H9 (cell line): ENCODE data around the gene CC2D1A. TPM values are rescaled to one million over a fixed set of nuclear protein-coding genes. Genes with fewer than 3 reads are reported as not detected.
A peak's percentile ranks its signal among the peaks of the same experiment; 100 is the strongest.

Experiments
- DNase-seq: peaks from one replicate; pipeline ENCODE4 v3.0.0-alpha.2; 2017
- H2AFZ ChIP-seq: one replicate; pipeline ENCODE4 v1.6.1; 2013; ENCODE audit warnings: mild to moderate bottlenecking, low read length, control low read depth, moderate library complexity
- H2AK5ac ChIP-seq: 2 replicates; pipeline ENCODE4 v1.6.1; 2013; ENCODE audit warnings: low read length, control low read depth, mixed read lengths; ENCODE audit not compliant: insufficient read length
- H2BK120ac ChIP-seq: one replicate; pipeline ENCODE4 v1.6.1; 2013; ENCODE audit warnings: low read depth, mild to moderate bottlenecking, low read length, control low read depth, inconsistent platforms; ENCODE audit not compliant: poor library complexity, severe bottlenecking
- H2BK12ac ChIP-seq: 2 replicates; pipeline ENCODE4 v1.6.1; 2013; ENCODE audit warnings: low read length, control low read depth, mixed read lengths, low read depth; ENCODE audit not compliant: insufficient read length
- H2BK15ac ChIP-seq: 2 replicates; pipeline ENCODE4 v1.6.1; 2013; ENCODE audit warnings: low read depth, low read length, control low read depth
- H2BK20ac ChIP-seq: one replicate; pipeline ENCODE4 v1.6.1; 2013; ENCODE audit warnings: low read depth, mild to moderate bottlenecking, low read length, control low read depth, inconsistent platforms; ENCODE audit not compliant: poor library complexity, severe bottlenecking
- H2BK5ac ChIP-seq: 2 replicates; pipeline ENCODE4 v1.6.1; 2013; ENCODE audit warnings: low read length, control low read depth, mixed read lengths; ENCODE audit not compliant: insufficient read length
- H3K14ac ChIP-seq: 2 replicates; pipeline ENCODE4 v1.6.1; 2013; ENCODE audit warnings: low read length, control low read depth; ENCODE audit not compliant: insufficient read depth
- H3K18ac ChIP-seq: 2 replicates; pipeline ENCODE4 v1.6.1; 2013; ENCODE audit warnings: low read depth, mild to moderate bottlenecking, mixed read lengths, low read length, control low read depth; ENCODE audit not compliant: insufficient read length
- H3K23ac ChIP-seq: 2 replicates; pipeline ENCODE4 v1.6.1; 2013; ENCODE audit warnings: low read length, control low read depth, mixed read lengths, low read depth; ENCODE audit not compliant: insufficient read length
- H3K23me2 ChIP-seq: 2 replicates; pipeline ENCODE4 v1.6.1; 2013; ENCODE audit warnings: low read depth, mild to moderate bottlenecking, mixed read lengths, low read length, control low read depth; ENCODE audit not compliant: insufficient read length, poor library complexity, severe bottlenecking
- H3K27ac ChIP-seq: 2 replicates; pipeline ENCODE4 v1.5.1; 2013; ENCODE audit warnings: low read length, control low read depth, mixed read lengths, low read depth; ENCODE audit not compliant: insufficient read length
- H3K27me3 ChIP-seq: 2 replicates; pipeline ENCODE4 v1.6.1; 2013; ENCODE audit warnings: low read length, control low read depth, inconsistent platforms; ENCODE audit not compliant: insufficient read depth
- H3K4ac ChIP-seq: 2 replicates; pipeline ENCODE4 v1.6.1; 2013; ENCODE audit warnings: low read depth, mild to moderate bottlenecking, control low read depth, inconsistent platforms, low read length, moderate library complexity
- H3K4me1 ChIP-seq: 2 replicates; pipeline ENCODE4 v1.6.1; 2013; ENCODE audit warnings: low read length, control low read depth, inconsistent platforms; ENCODE audit not compliant: insufficient read depth
- H3K4me2 ChIP-seq: 2 replicates; pipeline ENCODE4 v1.6.1; 2013; ENCODE audit warnings: low read length, control low read depth, mixed read lengths; ENCODE audit not compliant: insufficient read length, insufficient read depth
- H3K56ac ChIP-seq: 2 replicates; pipeline ENCODE4 v1.6.1; 2013; ENCODE audit warnings: low read depth, mild to moderate bottlenecking, mixed read lengths, low read length, control low read depth; ENCODE audit not compliant: insufficient read length
- H3K79me1 ChIP-seq: 2 replicates; pipeline ENCODE4 v1.6.1; 2013; ENCODE audit warnings: low read depth, mild to moderate bottlenecking, moderate library complexity, low read length, control low read depth, inconsistent platforms; ENCODE audit not compliant: insufficient read depth, poor library complexity, severe bottlenecking
- H3K79me2 ChIP-seq: 2 replicates; pipeline ENCODE4 v1.6.1; 2013; ENCODE audit warnings: low read length, control low read depth, inconsistent platforms; ENCODE audit not compliant: insufficient read depth
- H3K9ac ChIP-seq: 2 replicates; pipeline ENCODE4 v1.6.1; 2013; ENCODE audit warnings: low read length, control low read depth, mixed read lengths; ENCODE audit not compliant: insufficient read length; ENCODE audit errors: extremely low read depth
- H3K9me3 ChIP-seq: one replicate; pipeline ENCODE4 v1.6.1; 2013; ENCODE audit warnings: low read depth, low read length, inconsistent platforms; ENCODE audit not compliant: control insufficient read depth
- H3T11ph ChIP-seq: one replicate; pipeline ENCODE4 v1.6.1; 2013; ENCODE audit warnings: mild to moderate bottlenecking, low read length, control low read depth, inconsistent platforms
- H4K20me1 ChIP-seq: one replicate; pipeline ENCODE4 v1.6.1; 2013; ENCODE audit not compliant: control insufficient read depth, insufficient read length, insufficient read depth
- H4K5ac ChIP-seq: 2 replicates; pipeline ENCODE4 v1.6.1; 2013; ENCODE audit warnings: low read depth, mild to moderate bottlenecking, mixed read lengths, low read length, control low read depth; ENCODE audit not compliant: insufficient read length
- H4K8ac ChIP-seq: replicated peaks from 2 replicates; pipeline ENCODE4 v1.6.1; 2013; ENCODE audit warnings: low read length, control low read depth, mixed read lengths, low read depth; ENCODE audit not compliant: insufficient read length
- H4K91ac ChIP-seq: 2 replicates; pipeline ENCODE4 v1.6.1; 2013; ENCODE audit warnings: low read depth, mild to moderate bottlenecking, moderate library complexity, mixed read lengths, low read length, control low read depth; ENCODE audit not compliant: insufficient read length
- H3K27ac Mint-ChIP-seq, 3 experiments: 2 replicates in 2 of 3; 3 replicates in 1 of 3; pipeline ENCODE4 v1.8.0; 2020 to 2021; ENCODE audit warnings: mixed read lengths in 3 of 3, mild to moderate bottlenecking in 1 of 3, moderate library complexity in 1 of 3
- H3K27me3 Mint-ChIP-seq: 2 replicates; pipeline ENCODE4 v1.8.0; 2021; ENCODE audit warnings: low read depth, mild to moderate bottlenecking, moderate library complexity, mixed read lengths
- H3K36me3 Mint-ChIP-seq, 3 experiments: 2 replicates in 2 of 3; 3 replicates in 1 of 3; pipeline ENCODE4 v1.8.0; 2020 to 2021; ENCODE audit warnings: low read depth in 3 of 3, mixed read lengths in 3 of 3; ENCODE audit not compliant: insufficient read depth in 1 of 3
- H3K4me1 Mint-ChIP-seq, 2 experiments: 2 replicates each; pipeline ENCODE4 v1.8.0; 2020; ENCODE audit warnings: mixed read lengths in 2 of 2
- H3K4me3 Mint-ChIP-seq, 2 experiments: 2 replicates in 1 of 2; 3 replicates in 1 of 2; pipeline ENCODE4 v1.8.0; 2020 to 2021; ENCODE audit warnings: mild to moderate bottlenecking in 2 of 2, mixed read lengths in 2 of 2, moderate library complexity in 1 of 2
- H3K9me3 Mint-ChIP-seq, 2 experiments: 2 replicates in 1 of 2; 3 replicates in 1 of 2; pipeline ENCODE4 v1.8.0; 2020; ENCODE audit warnings: mild to moderate bottlenecking in 2 of 2, mixed read lengths in 2 of 2, moderate library complexity in 1 of 2
- CTCF ChIP-seq: fragments of 200-600 bp; sonication (generic); conservative IDR thresholded peaks from 3 replicates; pipeline ENCODE4 v1.8.0; 2021; ENCODE audit warnings: antibody characterized with exemption, mild to moderate bottlenecking
- WGBS: extraction: QIAGEN DNeasy Blood & Tissue Kit; methylation state at CpG from one replicate; pipeline ENCODE4 v1.1.7; 2013; ENCODE audit warnings: missing lambda C conversion rate, low lambda C conversion rate, mixed read lengths; ENCODE audit not compliant: insufficient read length; ENCODE audit errors: extremely low coverage; 5-methylcytosine and 5-hydroxymethylcytosine counted together
- total RNA-seq: library from RNA; stranded (reverse); gene quantifications from 2 replicates; pipeline ENCODE4 v1.2.1, GENCODE V29; 2021

Gene CC2D1A
- total RNA-seq, 1 experiment from 2014 or later: 48.5 TPM

- H3K4me2 ChIP-seq: no peak overlapping the region
- H4K5ac ChIP-seq: no peak overlapping the region
- H3K18ac ChIP-seq: no peak overlapping the region
- H2BK120ac ChIP-seq: no peak overlapping the region
- H3K23ac ChIP-seq: no peak overlapping the region
- no peaks in the 10 kb centered on the region for H3K4me1 ChIP-seq
- no peak overlapping the region for H4K8ac ChIP-seq
- Mint-ChIP-seq H3K9me3 (no peaks in the 10 kb centered on the region), H3K27me3 (no peaks in the 10 kb centered on the region), H3K27ac (peak overlapping the region in 1 of 3 experiments; percentile 2; a peak in 1 of 7 replicates), H3K4me3 (no peak overlapping the region), H3K36me3 (peaks cover 14 to 54% (median 25%) of the 10 kb centered on the region in 3 experiments; a peak in 6 of 7 replicates), H3K4me1 (no peaks in the 10 kb centered on the region)
- H2BK15ac ChIP-seq: no peak overlapping the region
- no peak overlapping the region for H3K14ac ChIP-seq
- no CpG with 5 or more reads among the region's 22 CpGs for WGBS
- H3K23me2 ChIP-seq: no peaks in the 10 kb centered on the region
- H4K91ac ChIP-seq: no peak overlapping the region
- H2AK5ac ChIP-seq: no peak overlapping the region
- H4K20me1 ChIP-seq: no peaks in the 10 kb centered on the region
- H2AFZ ChIP-seq: no peak overlapping the region
- no peaks in the 10 kb centered on the region for H3K27me3 ChIP-seq
- no peak overlapping the region for H3K56ac ChIP-seq
- no peak overlapping the region for H3K9ac ChIP-seq
- no peaks in the 10 kb centered on the region for H3K79me2 ChIP-seq
- TF ChIP-seq CTCF: no peak
- no peak overlapping the region for H3T11ph ChIP-seq
- H2BK20ac ChIP-seq: no peak overlapping the region
- no peak overlapping the region for H3K27ac ChIP-seq
- H3K4ac ChIP-seq: no peak overlapping the region
- H2BK5ac ChIP-seq: no peak overlapping the region
- H3K79me1 ChIP-seq: no peaks in the 10 kb centered on the region
- no peak for DNase-seq
- no peaks in the 10 kb centered on the region for H3K9me3 ChIP-seq
- no peak overlapping the region for H2BK12ac ChIP-seq
Observed at GRCh38 chr19:13968383-13968935, 62.5 kb downstream of the CC2D1A start.
